ENCODE data around the gene HHAT. TPM values are rescaled to one million over a fixed set of nuclear protein-coding genes. Genes with fewer than 3 reads are reported as not detected.

HHAT gene
- polyA plus RNA-seq, 1 experiment = 4.8 TPM

DNA sequence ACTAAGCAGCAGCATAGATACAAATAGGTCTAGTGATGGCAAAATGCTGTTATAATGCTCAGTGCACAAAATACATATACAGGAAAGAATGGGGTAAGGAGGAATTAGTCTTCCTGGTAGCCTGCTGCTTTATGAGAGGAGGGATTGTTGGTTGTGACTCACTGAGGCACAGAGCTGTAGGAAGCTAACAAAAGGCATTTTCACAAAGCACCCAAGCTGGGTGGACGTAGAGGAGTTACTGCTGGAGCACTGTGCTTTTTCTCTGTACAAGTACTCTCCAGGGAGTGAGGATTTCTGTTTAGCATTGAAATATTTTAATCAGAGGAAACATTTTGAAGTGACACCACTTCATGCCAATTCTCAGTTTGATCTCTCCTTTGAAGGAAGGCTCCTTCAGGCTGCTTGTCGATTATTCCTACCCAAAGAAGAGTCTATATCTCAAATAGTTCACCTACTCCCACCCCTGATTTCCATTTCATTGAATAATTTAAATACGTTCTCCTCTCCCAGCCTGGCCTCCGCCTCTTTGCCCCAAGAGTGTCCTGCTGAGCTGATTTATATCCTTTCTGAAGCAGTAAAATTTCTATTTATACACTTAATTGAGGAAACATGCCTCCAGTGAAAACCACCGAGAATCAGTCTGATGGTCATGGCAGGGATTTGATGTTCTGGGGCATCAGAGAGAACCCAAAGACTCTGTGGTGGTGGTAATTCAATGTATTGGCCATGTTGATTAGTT, 271.9 kb downstream of the HHAT start:
- DNase-seq (ENCODE audit: low read depth, low spot score) = no peak
- POLR2A ChIA-PET = no interaction called here
- H3K9me3 ChIP-seq (ENCODE audit: control insufficient read depth, insufficient read depth, low read length) = no peaks in the 10 kb centered on the region
- no peaks in the 10 kb centered on the region for H3K27me3 ChIP-seq (ENCODE audit: control insufficient read depth, insufficient read depth, low read length)
- TF ChIP-seq, protein P1, sequence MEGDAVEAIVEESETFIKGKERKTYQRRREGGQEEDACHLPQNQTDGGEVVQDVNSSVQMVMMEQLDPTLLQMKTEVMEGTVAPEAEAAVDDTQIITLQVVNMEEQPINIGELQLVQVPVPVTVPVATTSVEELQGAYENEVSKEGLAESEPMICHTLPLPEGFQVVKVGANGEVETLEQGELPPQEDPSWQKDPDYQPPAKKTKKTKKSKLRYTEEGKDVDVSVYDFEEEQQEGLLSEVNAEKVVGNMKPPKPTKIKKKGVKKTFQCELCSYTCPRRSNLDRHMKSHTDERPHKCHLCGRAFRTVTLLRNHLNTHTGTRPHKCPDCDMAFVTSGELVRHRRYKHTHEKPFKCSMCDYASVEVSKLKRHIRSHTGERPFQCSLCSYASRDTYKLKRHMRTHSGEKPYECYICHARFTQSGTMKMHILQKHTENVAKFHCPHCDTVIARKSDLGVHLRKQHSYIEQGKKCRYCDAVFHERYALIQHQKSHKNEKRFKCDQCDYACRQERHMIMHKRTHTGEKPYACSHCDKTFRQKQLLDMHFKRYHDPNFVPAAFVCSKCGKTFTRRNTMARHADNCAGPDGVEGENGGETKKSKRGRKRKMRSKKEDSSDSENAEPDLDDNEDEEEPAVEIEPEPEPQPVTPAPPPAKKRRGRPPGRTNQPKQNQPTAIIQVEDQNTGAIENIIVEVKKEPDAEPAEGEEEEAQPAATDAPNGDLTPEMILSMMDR (IDR thresholded peaks at IDR 0.05; ENCODE audit: low read depth, low read length) = no peak
- CTCF ChIA-PET = interaction anchor here (1.0 to 3.5 kb wide), 2 partner anchors 16 to 534 kb away, joined by 3 to 26 read pairs; partner anchors contain the start of gene KCNH1
- no peak overlapping the region for H3K4me3 ChIP-seq (ENCODE audit: low read depth, low read length)
- H3K27ac ChIP-seq (ENCODE audit: low read depth, low read length) = no peak overlapping the region

GRCh38 chr1:210603123-210603522, 274.4 kb downstream of the HHAT start:
- no peak overlapping the region for H3K4me3 ChIP-seq (ENCODE audit: low read depth, low read length)
- no peak overlapping the region for H3K27ac ChIP-seq (ENCODE audit: low read depth, low read length)
- H3K9me3 ChIP-seq (ENCODE audit: control insufficient read depth, insufficient read depth, low read length) = no peaks in the 10 kb centered on the region
- POLR2A ChIA-PET = no interaction called here
- CTCF ChIA-PET = no interaction called here
- H3K27me3 ChIP-seq (ENCODE audit: control insufficient read depth, insufficient read depth, low read length) = no peaks in the 10 kb centered on the region
- no peak for DNase-seq (ENCODE audit: low read depth, low spot score)
- TF ChIP-seq, protein P1 (IDR thresholded peaks at IDR 0.05; ENCODE audit: low read depth, low read length) = no peak

DNA sequence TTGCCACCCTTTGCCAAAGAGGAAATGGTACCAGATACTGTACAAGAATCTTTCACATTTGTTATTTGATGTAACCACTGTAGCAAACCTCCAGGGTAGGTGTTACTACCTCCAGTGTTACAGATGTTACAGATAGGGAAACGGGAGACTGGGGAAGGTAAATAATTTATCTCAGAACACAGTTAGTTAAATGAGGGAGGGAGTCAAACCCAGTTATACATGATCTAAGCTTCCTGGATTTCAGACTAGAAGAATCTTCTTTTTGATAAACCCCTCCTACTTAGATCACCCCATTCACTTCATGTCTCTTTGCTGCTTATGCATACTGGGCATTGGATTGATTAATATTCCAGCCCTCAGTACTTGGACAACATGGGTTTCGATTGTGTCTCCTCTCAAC, 276.4 kb downstream of the HHAT start:
- ChIA-PET POLR2A (no interaction called here), CTCF (interaction anchor here (1.0 kb wide), 1 partner anchor 22 kb away, joined by 6 read pairs; no protein-coding TSS in a partner anchor)
- Histone ChIP-seq H3K9me3 (ENCODE audit: control insufficient read depth, insufficient read depth, low read length) (no peaks in the 10 kb centered on the region), H3K27me3 (ENCODE audit: control insufficient read depth, insufficient read depth, low read length) (no peaks in the 10 kb centered on the region), H3K27ac (ENCODE audit: low read depth, low read length) (no peak overlapping the region), H3K4me3 (ENCODE audit: low read depth, low read length) (no peak overlapping the region)
- DNase-seq (ENCODE audit: low read depth, low spot score) = no peak
- TF ChIP-seq, protein P1 (IDR thresholded peaks at IDR 0.05; ENCODE audit: low read depth, low read length) = no peak

DNA sequence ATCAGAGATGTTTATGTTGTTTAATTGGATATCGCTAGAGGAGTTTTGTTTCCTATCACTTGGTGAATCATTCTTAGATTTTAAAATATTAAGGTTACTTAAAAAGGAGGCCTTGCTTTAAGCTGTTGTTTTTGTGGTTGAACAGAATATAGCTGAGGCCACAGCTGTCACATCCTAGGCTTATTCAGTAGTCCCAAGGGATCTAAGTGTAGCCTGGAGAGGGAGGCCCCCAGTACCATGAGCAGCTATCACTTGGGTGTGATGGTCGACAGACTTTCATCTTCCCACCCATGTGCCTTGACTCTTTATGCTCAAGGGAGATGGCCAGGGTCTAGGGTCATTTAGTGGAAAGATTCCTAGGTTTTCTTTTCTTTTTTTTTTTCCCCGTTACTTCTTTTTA, 278.7 kb downstream of the HHAT start:
- DNase-seq (ENCODE audit: low read depth, low spot score) = no peak
- CTCF ChIA-PET = interaction anchor here (0.7 kb wide), 1 partner anchor 25 kb away, joined by 3 read pairs; no protein-coding TSS in a partner anchor
- TF ChIP-seq, protein P1 (IDR thresholded peaks at IDR 0.05; ENCODE audit: low read depth, low read length) = no peak

GRCh38 chr1:210608767-210609166, 280.1 kb downstream of the HHAT start:
- POLR2A ChIA-PET = no interaction called here
- CTCF ChIA-PET = no interaction called here
- Histone ChIP-seq H3K9me3 (ENCODE audit: control insufficient read depth, insufficient read depth, low read length) (no peaks in the 10 kb centered on the region), H3K27me3 (ENCODE audit: control insufficient read depth, insufficient read depth, low read length) (no peaks in the 10 kb centered on the region), H3K27ac (ENCODE audit: low read depth, low read length) (no peak overlapping the region), H3K4me3 (ENCODE audit: low read depth, low read length) (no peak overlapping the region)
- TF ChIP-seq, protein P1 (IDR thresholded peaks at IDR 0.05; ENCODE audit: low read depth, low read length) = no peak
- no peak for DNase-seq (ENCODE audit: low read depth, low spot score)

More for the DNA sequence above, 278.7 kb downstream of the HHAT start:
- Histone ChIP-seq H3K4me3 (ENCODE audit: low read depth, low read length) (no peak overlapping the region), H3K9me3 (ENCODE audit: control insufficient read depth, insufficient read depth, low read length) (no peaks in the 10 kb centered on the region), H3K27ac (ENCODE audit: low read depth, low read length) (no peak overlapping the region), H3K27me3 (ENCODE audit: control insufficient read depth, insufficient read depth, low read length) (no peaks in the 10 kb centered on the region)
- POLR2A ChIA-PET = no interaction called here
